A673 (cell line): ENCODE results near the gene LIF. TPM values are rescaled to one million over a fixed set of nuclear protein-coding genes. Genes with fewer than 3 reads are reported as not detected.

Experiments
- BruUV-seq: library from RNA; stranded (reverse); fragments of 400-500 nt; replicated peaks from 2 replicates; lab custom pipeline; 2021; lab: Mats Ljungman, UMichigan
- CTCF ChIA-PET: fragments of 300-600 bp; sonication (Branson Sonifier 250); formaldehyde crosslinking; loops from one replicate; lab custom pipeline; 2022; ENCODE audit warnings: antibody characterized with exemption; lab: Charles Lee
- POLR2A ChIA-PET: fragments of 300-600 bp; sonication (Branson Sonifier 250); formaldehyde crosslinking; loops from one replicate; lab custom pipeline; 2022; ENCODE audit warnings: antibody characterized with exemption; ENCODE audit not compliant: low non-redundant PET; lab: Charles Lee
- DNase-seq: peaks from one replicate; pipeline ENCODE4 v3.0.0-alpha.2; 2015; ENCODE audit warnings: low spot score
- H3K27ac ChIP-seq: fragments of 200-600 bp; sonication (generic); 2 replicates; pipeline ENCODE4 v1.5.1; 2016; ENCODE audit warnings: mixed run types, low read depth, mild to moderate bottlenecking, mixed read lengths, antibody characterized with exemption, low read length; ENCODE audit not compliant: poor library complexity, severe bottlenecking
- H3K27me3 ChIP-seq: fragments of 200-600 bp; sonication (generic); replicated peaks from 2 replicates; pipeline ENCODE4 v1.6.1; 2017; ENCODE audit warnings: mixed run types, low read depth, mild to moderate bottlenecking, mixed read lengths, antibody characterized with exemption, low read length; ENCODE audit not compliant: insufficient read depth, poor library complexity
- H3K36me3 ChIP-seq: fragments of 200-600 bp; sonication (generic); 2 replicates; pipeline ENCODE4 v1.6.1; 2016; ENCODE audit warnings: mixed run types, mild to moderate bottlenecking, mixed read lengths, antibody characterized with exemption, low read length; ENCODE audit not compliant: insufficient read depth, poor library complexity, severe bottlenecking
- H3K4me1 ChIP-seq: fragments of 200-600 bp; sonication (generic); 2 replicates; pipeline ENCODE4 v1.6.1; 2017; ENCODE audit warnings: mixed run types, mild to moderate bottlenecking, mixed read lengths, antibody characterized with exemption, low read length; ENCODE audit not compliant: insufficient read depth, poor library complexity, severe bottlenecking
- H3K4me3 ChIP-seq: fragments of 200-600 bp; sonication (generic); 2 replicates; pipeline ENCODE4 v1.5.1; 2016; ENCODE audit warnings: low read depth, mixed run types, mild to moderate bottlenecking, mixed read lengths, low read length; ENCODE audit not compliant: poor library complexity, severe bottlenecking
- H3K9me3 ChIP-seq: fragments of 200-600 bp; sonication (generic); 2 replicates; pipeline ENCODE4 v1.6.1; 2016; ENCODE audit warnings: mixed run types, low read depth, mild to moderate bottlenecking, mixed read lengths, antibody characterized with exemption, low read length; ENCODE audit not compliant: poor library complexity, severe bottlenecking
- EZH2 ChIP-seq: fragments of 200-600 bp; sonication (generic); IDR thresholded peaks from 2 replicates; pipeline ENCODE4 v1.6.1; 2017; ENCODE audit warnings: borderline replicate concordance, low read depth, mild to moderate bottlenecking, mixed read lengths, antibody characterized with exemption, low read length; ENCODE audit not compliant: poor library complexity, severe bottlenecking
- intact Hi-C: fragments of 100-400 bp; cut with micrococcal nuclease; formaldehyde crosslinking; loops from one replicate; pipeline ENCODE4 v1.10.0; 2022; ENCODE audit not compliant: unreplicated experiment
- total RNA-seq: library from RNA; stranded (reverse); gene quantifications from 2 replicates; pipeline ENCODE4 v1.2.3, GENCODE V29; 2021
- TF ChIP-seq, protein P1 (sequence below): fragments of 300-800, 200-600 bp; sonication (generic); conservative IDR thresholded peaks from 2 replicates; pipeline ENCODE4 v1.5.1; 2017; ENCODE audit warnings: low read depth, mild to moderate bottlenecking, antibody characterized with exemption, low read length, moderate library complexity, mixed read lengths

LIF gene
- total RNA-seq, 1 experiment from 2014 or later: 0.24 TPM

DNA sequence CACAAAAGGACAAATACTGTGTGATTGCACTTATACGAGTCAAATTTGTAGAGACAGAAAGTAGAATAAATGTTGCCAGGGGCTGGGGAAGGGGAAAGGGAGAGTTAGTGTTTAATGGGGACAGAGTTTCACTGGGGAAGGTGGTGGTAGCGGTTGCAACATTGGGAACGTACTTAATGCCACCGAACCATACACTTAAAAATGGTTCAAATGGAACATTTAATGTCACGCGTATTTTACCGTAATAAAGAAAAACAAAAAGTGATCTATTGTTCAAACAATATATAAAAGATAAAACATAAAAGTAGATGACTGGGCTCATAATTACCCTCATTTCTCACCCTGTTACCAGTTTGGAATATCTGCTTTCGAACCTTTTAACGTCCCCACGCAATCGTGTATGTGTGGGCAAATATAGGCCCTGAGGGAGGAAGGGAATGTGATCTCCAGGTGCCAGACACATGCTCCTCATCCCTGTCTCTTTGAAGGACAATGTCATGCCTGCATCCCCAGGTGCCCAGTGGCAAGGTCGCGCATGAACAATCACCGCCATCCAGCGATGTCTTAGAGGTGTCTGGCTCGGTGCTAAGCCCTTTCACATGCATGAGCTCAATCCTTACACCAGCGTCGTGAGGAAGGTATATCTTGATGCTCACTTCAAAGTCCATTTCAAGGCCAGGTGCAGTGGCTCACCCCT, 35.3 kb downstream of the LIF start:
- no peak for DNase-seq
- no peak overlapping the region for H3K27ac ChIP-seq
- TF ChIP-seq, protein P1, sequence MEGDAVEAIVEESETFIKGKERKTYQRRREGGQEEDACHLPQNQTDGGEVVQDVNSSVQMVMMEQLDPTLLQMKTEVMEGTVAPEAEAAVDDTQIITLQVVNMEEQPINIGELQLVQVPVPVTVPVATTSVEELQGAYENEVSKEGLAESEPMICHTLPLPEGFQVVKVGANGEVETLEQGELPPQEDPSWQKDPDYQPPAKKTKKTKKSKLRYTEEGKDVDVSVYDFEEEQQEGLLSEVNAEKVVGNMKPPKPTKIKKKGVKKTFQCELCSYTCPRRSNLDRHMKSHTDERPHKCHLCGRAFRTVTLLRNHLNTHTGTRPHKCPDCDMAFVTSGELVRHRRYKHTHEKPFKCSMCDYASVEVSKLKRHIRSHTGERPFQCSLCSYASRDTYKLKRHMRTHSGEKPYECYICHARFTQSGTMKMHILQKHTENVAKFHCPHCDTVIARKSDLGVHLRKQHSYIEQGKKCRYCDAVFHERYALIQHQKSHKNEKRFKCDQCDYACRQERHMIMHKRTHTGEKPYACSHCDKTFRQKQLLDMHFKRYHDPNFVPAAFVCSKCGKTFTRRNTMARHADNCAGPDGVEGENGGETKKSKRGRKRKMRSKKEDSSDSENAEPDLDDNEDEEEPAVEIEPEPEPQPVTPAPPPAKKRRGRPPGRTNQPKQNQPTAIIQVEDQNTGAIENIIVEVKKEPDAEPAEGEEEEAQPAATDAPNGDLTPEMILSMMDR: no peak
- no peak for TF ChIP-seq EZH2
- CTCF ChIA-PET: no interaction called here
- H3K4me1 ChIP-seq: no peaks in the 10 kb centered on the region
- H3K27me3 ChIP-seq: no peaks in the 10 kb centered on the region
- intact Hi-C loops: no loop called here
- POLR2A ChIA-PET: no interaction called here
- no peaks in the 10 kb centered on the region for H3K36me3 ChIP-seq
- no peaks in the 10 kb centered on the region for H3K9me3 ChIP-seq
- H3K4me3 ChIP-seq: no peak overlapping the region
- no TSS peak for BruUV-seq

DNA sequence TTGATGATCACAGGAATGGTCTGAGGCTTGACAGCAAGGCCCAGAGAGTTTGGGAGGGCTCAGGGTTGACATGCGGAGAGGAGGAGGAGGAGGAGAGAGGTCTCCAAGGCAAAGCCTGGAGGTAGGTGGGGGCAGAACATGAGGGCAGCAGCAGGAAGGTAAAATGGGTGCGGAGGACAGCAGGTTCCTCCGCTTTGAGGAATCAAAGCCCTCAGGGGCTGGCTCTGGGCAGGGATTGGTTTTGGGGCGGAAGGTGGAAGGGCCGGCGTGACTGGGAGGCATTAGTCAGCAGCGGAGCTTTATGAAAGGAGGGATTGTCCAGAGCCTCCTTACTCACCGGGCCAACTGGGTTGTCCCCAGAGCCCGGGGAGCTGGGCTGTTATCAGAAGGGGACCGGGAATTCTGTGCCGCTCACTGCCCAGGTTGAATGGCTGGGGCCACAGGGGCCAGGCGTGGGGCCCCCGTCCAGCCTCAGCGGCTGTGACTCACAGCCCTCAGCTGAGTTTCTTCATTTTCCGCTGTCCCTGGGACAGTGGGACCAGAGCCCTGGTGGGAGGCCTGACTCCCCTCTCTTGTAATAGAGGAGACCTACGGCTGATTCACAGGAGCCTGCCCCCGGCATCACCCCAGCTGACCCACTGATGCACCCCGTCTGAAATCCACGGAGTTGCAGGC, 36.2 kb downstream of the LIF start:
- POLR2A ChIA-PET: no interaction called here
- H3K4me1 ChIP-seq: no peaks in the 10 kb centered on the region
- TF ChIP-seq EZH2: no peak
- TF ChIP-seq, protein P1: no peak
- intact Hi-C loops: no loop called here
- no peak for DNase-seq
- no peaks in the 10 kb centered on the region for H3K9me3 ChIP-seq
- no peaks in the 10 kb centered on the region for H3K27me3 ChIP-seq
- H3K27ac ChIP-seq: no peak overlapping the region
- H3K4me3 ChIP-seq: no peak overlapping the region
- BruUV-seq: no TSS peak
- CTCF ChIA-PET: no interaction called here
- H3K36me3 ChIP-seq: no peaks in the 10 kb centered on the region

DNA sequence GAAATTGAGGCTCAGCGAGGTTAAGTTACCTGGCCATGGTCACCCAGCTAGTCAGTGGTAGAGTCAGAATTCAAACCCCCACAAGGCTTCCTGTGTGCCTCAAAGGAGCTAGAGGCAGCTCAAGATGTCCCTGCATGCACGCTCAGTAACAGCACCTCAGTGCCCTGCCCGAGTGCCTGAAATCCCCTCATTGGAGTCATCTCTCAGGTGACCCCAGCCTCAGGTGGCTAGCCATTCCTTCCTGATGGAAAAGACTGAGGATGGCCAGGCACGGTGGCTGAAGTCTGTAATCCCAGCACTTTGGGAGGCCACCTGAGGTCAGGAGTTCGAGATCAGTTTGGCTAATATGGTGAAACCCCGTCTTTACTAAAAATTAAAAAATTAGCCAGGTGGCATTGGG, 36.9 kb downstream of the LIF start:
- H3K9me3 ChIP-seq: no peaks in the 10 kb centered on the region
- H3K36me3 ChIP-seq: no peaks in the 10 kb centered on the region
- no peak for DNase-seq
- no peak overlapping the region for H3K27ac ChIP-seq
- intact Hi-C loops: no loop called here
- H3K4me3 ChIP-seq: no peak overlapping the region
- no TSS peak for BruUV-seq
- ChIA-PET CTCF (no interaction called here), POLR2A (no interaction called here)
- TF ChIP-seq, protein P1: no peak
- H3K4me1 ChIP-seq: peaks cover 5% of the 10 kb centered on the region
- no peaks in the 10 kb centered on the region for H3K27me3 ChIP-seq
